HCT116 (cell line): Measurements from ENCODE around the gene RNF152. TPM values are rescaled to one million over a fixed set of nuclear protein-coding genes. Genes with fewer than 3 reads are reported as not detected.

Experiments
- ATAC-seq: fragments of 200-7000 bp; cut with Tn5 transposase; 2 replicates; pipeline ENCODE4 v1.9.1; 2020; ENCODE audit warnings: mild to moderate bottlenecking, moderate library complexity
- BruUV-seq: library from RNA; stranded (reverse); fragments of 400-500 nt; replicated peaks from 2 replicates; lab custom pipeline; 2021; lab: Mats Ljungman, UMichigan
- CTCF ChIA-PET: fragments of 300-600 bp; sonication (Branson Sonifier 250); formaldehyde crosslinking; loops from one replicate; lab custom pipeline; 2021; ENCODE audit warnings: antibody characterized with exemption; lab: Charles Lee
- POLR2A ChIA-PET: fragments of 300-600, 350-600 bp; sonication (Branson Sonifier 250); formaldehyde crosslinking; loops from one replicate; lab custom pipeline; 2021; ENCODE audit warnings: antibody characterized with exemption; lab: Charles Lee
- RAD21 ChIA-PET, 2 experiments: fragments of 300-600 bp; sonication (Branson Sonifier 250); formaldehyde crosslinking; loops; one replicate each; lab custom pipeline; 2023; ENCODE audit warnings: low total read pairs in 2 of 2; ENCODE audit not compliant: uncharacterized antibody in 2 of 2, unreplicated experiment in 2 of 2, low non-redundant PET in 1 of 2; lab: Charles Lee
- DNase-seq: peaks from one replicate; pipeline ENCODE4 v3.0.0-alpha.2; 2010; ENCODE audit warnings: low read depth, low spot score
- H2AFZ ChIP-seq: fragments of 200-600 bp; shearing (Covaris generic), sonication (generic); 2 replicates; pipeline ENCODE4 v1.6.1; 2017; ENCODE audit warnings: low read depth, mixed run types, mixed read lengths, antibody characterized with exemption, low read length; ENCODE audit not compliant: poor library complexity, severe bottlenecking
- H3K27ac ChIP-seq: 2 replicates; pipeline ENCODE4 v1.5.1; 2012; ENCODE audit warnings: low read depth, low read length
- H3K27me3 ChIP-seq: fragments of 200-600 bp; sonication (generic); 2 replicates; pipeline ENCODE4 v1.6.1; 2016; ENCODE audit warnings: mixed run types, low read length, mixed read lengths; ENCODE audit not compliant: insufficient read depth
- H3K36me3 ChIP-seq, 2 experiments: fragments of 200-500 bp in 1 of 2; fragments of 200-600 bp in 1 of 2; sonication (Bioruptor generic) in 1 of 2; sonication (generic) in 1 of 2; 2 replicates each; pipeline versions ENCODE4 v1.5.1 to v1.6.1; 2014 to 2016; ENCODE audit warnings: low read length in 2 of 2, inconsistent platforms in 1 of 2, mixed read lengths in 1 of 2, mixed run types in 1 of 2; ENCODE audit not compliant: insufficient read depth in 2 of 2, control insufficient read depth in 1 of 2
- H3K4me1 ChIP-seq, 2 experiments: fragments of 200-600 bp in 1 of 2; sonication (generic) in 1 of 2; 2 replicates each; pipeline versions ENCODE4 v1.5.1 to v1.6.1; 2012 to 2017; ENCODE audit warnings: low read length in 2 of 2, inconsistent platforms in 1 of 2, mild to moderate bottlenecking in 1 of 2, mixed read lengths in 1 of 2, mixed run types in 1 of 2, moderate library complexity in 1 of 2; ENCODE audit not compliant: insufficient read depth in 2 of 2, control insufficient read depth in 1 of 2
- H3K4me2 ChIP-seq: fragments of 200-600 bp; sonication (generic); 2 replicates; pipeline ENCODE4 v1.6.1; 2017; ENCODE audit warnings: mixed run types, low read length, mixed read lengths
- H3K4me3 ChIP-seq, 2 experiments: fragments of 200-600 bp in 1 of 2; sonication (generic) in 1 of 2; replicated peaks in 1 of 2; 2 replicates each; pipeline ENCODE4 v1.5.1; 2011 to 2016; ENCODE audit warnings: low read length in 2 of 2, control low read depth in 1 of 2, low read depth in 1 of 2, mild to moderate bottlenecking in 1 of 2, mixed read lengths in 1 of 2, mixed run types in 1 of 2
- H3K79me2 ChIP-seq: fragments of 200-600 bp; sonication (generic); 2 replicates; pipeline ENCODE4 v1.6.1; 2017; ENCODE audit warnings: mild to moderate bottlenecking, mixed run types, low read length, moderate library complexity, mixed read lengths; ENCODE audit not compliant: insufficient read depth
- H3K9ac ChIP-seq: fragments of 200-600 bp; sonication (generic); 2 replicates; pipeline ENCODE4 v1.6.1; 2016; ENCODE audit warnings: low read length, mixed read lengths
- H3K9me2 ChIP-seq: fragments of 200-600 bp; sonication (generic), shearing (Covaris generic); 2 replicates; pipeline ENCODE4 v1.6.1; 2017; ENCODE audit warnings: mixed run types, mild to moderate bottlenecking, moderate library complexity; ENCODE audit not compliant: insufficient read depth
- H3K9me3 ChIP-seq, 2 experiments: fragments of 200-500 bp in 1 of 2; fragments of 200-600 bp in 1 of 2; sonication (Bioruptor generic) in 1 of 2; sonication (generic) in 1 of 2; 2 replicates each; pipeline ENCODE4 v1.6.1; 2014 to 2017; ENCODE audit warnings: low read length in 2 of 2, mixed read lengths in 2 of 2, inconsistent platforms in 1 of 2, low read depth in 1 of 2, mild to moderate bottlenecking in 1 of 2, mixed run types in 1 of 2, moderate library complexity in 1 of 2; ENCODE audit not compliant: control insufficient read depth in 1 of 2, insufficient read depth in 1 of 2
- H4K20me1 ChIP-seq: fragments of 200-600 bp; sonication (generic), shearing (Covaris generic); 2 replicates; pipeline ENCODE4 v1.6.1; 2017; ENCODE audit warnings: mixed run types, mild to moderate bottlenecking, moderate library complexity; ENCODE audit not compliant: insufficient read depth
- CBX3 ChIP-seq: IDR thresholded peaks from 2 replicates; pipeline ENCODE4 v1.6.1; 2012; ENCODE audit warnings: low read depth
- CEBPB ChIP-seq: IDR thresholded peaks from 2 replicates; pipeline ENCODE4 v1.6.1; 2012; ENCODE audit warnings: low read depth
- EGR1 ChIP-seq: IDR thresholded peaks from 2 replicates; pipeline ENCODE4 v1.6.1; 2012; ENCODE audit warnings: low read depth
- ELF1 ChIP-seq: IDR thresholded peaks from 2 replicates; pipeline ENCODE4 v1.6.1; 2012; ENCODE audit warnings: low read depth, borderline replicate concordance
- EZH2 ChIP-seq: fragments of 200-600 bp; sonication (generic); IDR thresholded peaks from 2 replicates; pipeline ENCODE4 v1.6.1; 2017; ENCODE audit warnings: antibody characterized with exemption, mixed run types
- FOSL1 ChIP-seq: IDR thresholded peaks from 2 replicates; pipeline ENCODE4 v1.6.1; 2012; ENCODE audit warnings: low read depth
- RAD21 ChIP-seq: IDR thresholded peaks from 2 replicates; pipeline ENCODE4 v1.6.1; 2012; ENCODE audit warnings: low read depth, mild to moderate bottlenecking
- SRF ChIP-seq: IDR thresholded peaks from 2 replicates; pipeline ENCODE4 v1.6.1; 2012; ENCODE audit warnings: low read depth
- YY1 ChIP-seq: IDR thresholded peaks from 2 replicates; pipeline ENCODE4 v1.6.1; 2011; ENCODE audit warnings: low read length, low read depth, moderate library complexity, mild to moderate bottlenecking; ENCODE audit not compliant: insufficient replicate concordance; ENCODE audit errors: extremely low read depth
- ZFX ChIP-seq: fragments of 450-650 bp; IDR thresholded peaks from 2 replicates; pipeline ENCODE4 v1.6.1; 2017
- intact Hi-C: fragments of 100-400 bp; cut with micrococcal nuclease; formaldehyde crosslinking; loops from 2 replicates; pipeline ENCODE4 v1.10.0; 2022
- total RNA-seq: library from RNA; stranded (reverse); gene quantifications from one replicate; pipeline ENCODE4 v1.2.1, GENCODE V29; 2021; ENCODE audit not compliant: unreplicated experiment
- TF ChIP-seq, protein P1 (sequence below): IDR thresholded peaks from 2 replicates; pipeline ENCODE4 v1.6.1; 2012
- TF ChIP-seq, protein P2 (sequence below): IDR thresholded peaks from 2 replicates; pipeline ENCODE4 v1.6.1; 2012; ENCODE audit warnings: low read depth

RNF152 gene
- total RNA-seq, 1 experiment from 2014 or later, result 0.47 TPM

DNA sequence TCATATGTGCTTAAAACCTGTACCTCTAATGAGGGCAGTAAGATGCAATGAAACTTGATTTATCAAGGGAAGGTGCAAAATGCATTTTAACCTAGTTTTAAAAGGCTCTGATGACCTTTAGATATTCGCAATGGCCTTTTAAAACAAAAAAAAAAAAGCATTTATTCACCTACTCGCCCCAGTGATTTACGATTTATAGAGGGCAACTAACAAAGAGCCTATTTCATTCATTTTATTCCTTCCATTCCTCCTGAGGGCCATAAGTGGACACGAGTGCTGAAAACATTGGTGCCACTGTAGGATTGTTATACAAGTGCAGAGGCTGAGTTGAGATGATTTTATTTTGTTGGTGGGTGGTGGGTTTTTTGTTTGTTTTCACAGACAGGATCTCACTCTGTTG, 48.1 kb downstream of the RNF152 start:
- no peak overlapping the region for H3K4me3 ChIP-seq
- H3K27me3 ChIP-seq, result 0 out of 2 replicates have a peak, but pooled peaks cover 10% of the 10 kb centered on the region
- no peak for ATAC-seq
- no peak overlapping the region for H2AFZ ChIP-seq
- no peaks in the 10 kb centered on the region for H3K4me1 ChIP-seq
- H3K79me2 ChIP-seq, result no peaks in the 10 kb centered on the region
- no TSS peak for BruUV-seq
- H3K36me3 ChIP-seq, result no peaks in the 10 kb centered on the region
- no peak for DNase-seq
- H3K9ac ChIP-seq, result no peak overlapping the region
- TF ChIP-seq, protein P1, sequence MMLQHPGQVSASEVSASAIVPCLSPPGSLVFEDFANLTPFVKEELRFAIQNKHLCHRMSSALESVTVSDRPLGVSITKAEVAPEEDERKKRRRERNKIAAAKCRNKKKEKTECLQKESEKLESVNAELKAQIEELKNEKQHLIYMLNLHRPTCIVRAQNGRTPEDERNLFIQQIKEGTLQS, result no peak
- TF ChIP-seq CBX3, result no peak
- POLR2A ChIA-PET, result no interaction called here
- intact Hi-C loops, result no loop called here
- no peaks in the 10 kb centered on the region for H3K9me3 ChIP-seq
- RAD21 ChIA-PET, result no interaction called here
- H3K27ac ChIP-seq, result no peak overlapping the region
- no peaks in the 10 kb centered on the region for H3K9me2 ChIP-seq
- H3K4me2 ChIP-seq, result no peak overlapping the region
- no peaks in the 10 kb centered on the region for H4K20me1 ChIP-seq
- CTCF ChIA-PET, result no interaction called here

DNA sequence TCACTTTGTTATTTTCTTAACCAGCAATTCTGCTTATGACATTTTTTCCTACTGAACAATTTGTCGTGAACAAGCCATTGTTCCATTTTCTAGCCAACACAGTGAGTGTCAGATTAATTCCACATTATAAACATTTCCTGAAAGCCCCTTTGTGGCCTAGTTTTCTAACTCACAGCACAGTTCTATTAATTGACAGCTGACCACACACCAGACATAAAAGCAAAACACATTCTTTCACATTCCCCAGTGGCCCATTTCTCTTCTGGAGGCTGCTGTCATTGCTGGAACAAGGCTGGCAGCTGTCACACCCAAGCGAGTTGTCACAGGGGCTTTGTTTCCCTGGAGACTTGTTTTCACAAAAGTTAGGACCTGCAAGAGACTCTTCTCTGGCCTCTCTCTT, 50.7 kb downstream of the RNF152 start:
- BruUV-seq, result no TSS peak
- 0 out of 2 replicates have a peak, but pooled peaks cover 11% of the 10 kb centered on the region for H3K27me3 ChIP-seq
- H3K27ac ChIP-seq, result no peak overlapping the region
- RAD21 ChIA-PET, result no interaction called here
- CTCF ChIA-PET, result no interaction called here
- H3K4me1 ChIP-seq, result no peaks in the 10 kb centered on the region
- ATAC-seq, result no peak
- no peak for DNase-seq
- H2AFZ ChIP-seq, result no peak overlapping the region
- no peaks in the 10 kb centered on the region for H3K36me3 ChIP-seq
- no peaks in the 10 kb centered on the region for H3K79me2 ChIP-seq
- TF ChIP-seq SRF, result no peak
- no peak for TF ChIP-seq ELF1
- TF ChIP-seq YY1, result no peak
- no peak for TF ChIP-seq EGR1
- TF ChIP-seq ZFX, result no peak
- TF ChIP-seq EZH2, result no peak
- TF ChIP-seq FOSL1, result no peak
- TF ChIP-seq CEBPB, result no peak
- TF ChIP-seq, protein P2, sequence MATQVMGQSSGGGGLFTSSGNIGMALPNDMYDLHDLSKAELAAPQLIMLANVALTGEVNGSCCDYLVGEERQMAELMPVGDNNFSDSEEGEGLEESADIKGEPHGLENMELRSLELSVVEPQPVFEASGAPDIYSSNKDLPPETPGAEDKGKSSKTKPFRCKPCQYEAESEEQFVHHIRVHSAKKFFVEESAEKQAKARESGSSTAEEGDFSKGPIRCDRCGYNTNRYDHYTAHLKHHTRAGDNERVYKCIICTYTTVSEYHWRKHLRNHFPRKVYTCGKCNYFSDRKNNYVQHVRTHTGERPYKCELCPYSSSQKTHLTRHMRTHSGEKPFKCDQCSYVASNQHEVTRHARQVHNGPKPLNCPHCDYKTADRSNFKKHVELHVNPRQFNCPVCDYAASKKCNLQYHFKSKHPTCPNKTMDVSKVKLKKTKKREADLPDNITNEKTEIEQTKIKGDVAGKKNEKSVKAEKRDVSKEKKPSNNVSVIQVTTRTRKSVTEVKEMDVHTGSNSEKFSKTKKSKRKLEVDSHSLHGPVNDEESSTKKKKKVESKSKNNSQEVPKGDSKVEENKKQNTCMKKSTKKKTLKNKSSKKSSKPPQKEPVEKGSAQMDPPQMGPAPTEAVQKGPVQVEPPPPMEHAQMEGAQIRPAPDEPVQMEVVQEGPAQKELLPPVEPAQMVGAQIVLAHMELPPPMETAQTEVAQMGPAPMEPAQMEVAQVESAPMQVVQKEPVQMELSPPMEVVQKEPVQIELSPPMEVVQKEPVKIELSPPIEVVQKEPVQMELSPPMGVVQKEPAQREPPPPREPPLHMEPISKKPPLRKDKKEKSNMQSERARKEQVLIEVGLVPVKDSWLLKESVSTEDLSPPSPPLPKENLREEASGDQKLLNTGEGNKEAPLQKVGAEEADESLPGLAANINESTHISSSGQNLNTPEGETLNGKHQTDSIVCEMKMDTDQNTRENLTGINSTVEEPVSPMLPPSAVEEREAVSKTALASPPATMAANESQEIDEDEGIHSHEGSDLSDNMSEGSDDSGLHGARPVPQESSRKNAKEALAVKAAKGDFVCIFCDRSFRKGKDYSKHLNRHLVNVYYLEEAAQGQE, result no peak
- no peak for TF ChIP-seq RAD21
- H3K9me2 ChIP-seq, result no peaks in the 10 kb centered on the region
- H4K20me1 ChIP-seq, result no peaks in the 10 kb centered on the region
- H3K9ac ChIP-seq, result no peak overlapping the region
- H3K4me3 ChIP-seq, result no peak overlapping the region
- intact Hi-C loops, result no loop called here
- POLR2A ChIA-PET, result no interaction called here
- no peaks in the 10 kb centered on the region for H3K9me3 ChIP-seq
- no peak overlapping the region for H3K4me2 ChIP-seq
